NCI-H446 treated with DMSO at 0.1 percent for 48 hours (cell line): ENCODE measurements around the gene NDUFAB1.
"Not testable (repeated sequence)": the region's sequence is repeated elsewhere in the genome, so short reads cannot be mapped to it uniquely, and the experiment has no call there.

ENCODE experiments used
- DNase-seq: peaks from one replicate; lab custom pipeline; 2025; lab: John Stamatoyannopoulos, UW

NDUFAB1 gene

DNA sequence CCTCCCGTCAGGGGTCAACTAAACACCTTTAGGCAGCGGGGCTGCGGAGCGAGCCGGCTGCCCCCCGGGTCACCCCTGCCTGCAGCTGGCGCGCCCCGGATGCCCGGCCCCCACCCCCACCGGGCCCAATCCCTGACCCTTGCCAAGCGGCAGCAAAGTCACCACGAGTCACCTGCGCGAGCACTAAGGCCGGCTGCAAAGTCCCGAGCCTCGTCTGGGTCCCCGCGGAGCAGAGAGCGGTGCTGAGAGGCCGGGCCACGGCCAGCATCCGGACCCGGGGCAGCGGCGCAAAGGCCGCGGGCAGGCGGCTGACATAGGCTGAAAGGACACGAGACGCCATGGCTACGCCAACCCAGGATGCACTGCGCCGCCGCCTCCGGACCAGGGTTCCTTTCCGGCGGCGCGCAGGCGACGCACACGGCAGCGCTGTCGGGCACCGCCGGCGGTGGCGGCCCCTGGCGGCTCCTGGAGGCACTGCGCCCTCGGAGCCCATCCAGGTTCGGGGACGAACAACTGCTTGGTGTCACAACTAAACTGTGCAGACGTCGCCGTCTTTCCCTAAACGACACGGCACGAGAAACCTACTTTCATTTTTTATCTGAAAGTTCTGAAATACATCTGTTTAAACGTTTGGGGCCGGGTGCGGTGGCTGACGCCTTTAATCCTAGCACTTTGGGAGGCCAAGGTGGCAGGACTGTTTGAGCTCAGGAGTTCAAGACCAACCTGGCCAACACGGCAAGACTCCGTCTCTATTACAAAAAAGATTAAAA is at the start of gene NDUFAB1:
NDUFAB1 (minus strand) TSS at position 366 of the 770 bp plus-strand sequence; CDS start at position 340, 26 bp downstream.
- DNase-seq: peak; percentile 65

DNA sequence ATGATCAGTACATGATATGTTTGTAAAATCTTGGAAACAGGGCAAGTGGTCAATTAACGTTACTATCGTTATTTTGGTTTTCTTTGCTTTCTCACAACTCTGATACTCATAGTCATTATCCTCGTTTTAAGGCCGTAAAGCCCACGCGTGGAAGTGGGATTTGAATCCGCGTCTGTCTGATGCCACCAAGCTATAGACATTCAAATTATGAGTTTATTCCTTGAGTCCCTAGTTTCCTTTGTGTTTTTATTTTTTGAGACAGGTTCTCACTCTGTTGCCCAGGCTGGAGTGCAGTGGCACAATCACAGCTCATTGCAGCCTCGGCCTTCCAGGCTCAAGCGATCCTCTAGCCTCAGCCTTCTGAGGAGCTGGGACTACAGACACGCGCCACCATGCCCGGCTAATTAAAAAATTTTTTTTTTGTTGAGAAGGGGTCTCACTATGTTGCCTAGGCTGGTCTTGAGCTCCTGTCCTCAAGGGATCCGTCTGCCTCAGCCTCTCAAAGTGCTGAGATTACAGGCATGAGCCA is 46.2 kb upstream of the NDUFAB1 start:
- DNase-seq: no peak

DNA sequence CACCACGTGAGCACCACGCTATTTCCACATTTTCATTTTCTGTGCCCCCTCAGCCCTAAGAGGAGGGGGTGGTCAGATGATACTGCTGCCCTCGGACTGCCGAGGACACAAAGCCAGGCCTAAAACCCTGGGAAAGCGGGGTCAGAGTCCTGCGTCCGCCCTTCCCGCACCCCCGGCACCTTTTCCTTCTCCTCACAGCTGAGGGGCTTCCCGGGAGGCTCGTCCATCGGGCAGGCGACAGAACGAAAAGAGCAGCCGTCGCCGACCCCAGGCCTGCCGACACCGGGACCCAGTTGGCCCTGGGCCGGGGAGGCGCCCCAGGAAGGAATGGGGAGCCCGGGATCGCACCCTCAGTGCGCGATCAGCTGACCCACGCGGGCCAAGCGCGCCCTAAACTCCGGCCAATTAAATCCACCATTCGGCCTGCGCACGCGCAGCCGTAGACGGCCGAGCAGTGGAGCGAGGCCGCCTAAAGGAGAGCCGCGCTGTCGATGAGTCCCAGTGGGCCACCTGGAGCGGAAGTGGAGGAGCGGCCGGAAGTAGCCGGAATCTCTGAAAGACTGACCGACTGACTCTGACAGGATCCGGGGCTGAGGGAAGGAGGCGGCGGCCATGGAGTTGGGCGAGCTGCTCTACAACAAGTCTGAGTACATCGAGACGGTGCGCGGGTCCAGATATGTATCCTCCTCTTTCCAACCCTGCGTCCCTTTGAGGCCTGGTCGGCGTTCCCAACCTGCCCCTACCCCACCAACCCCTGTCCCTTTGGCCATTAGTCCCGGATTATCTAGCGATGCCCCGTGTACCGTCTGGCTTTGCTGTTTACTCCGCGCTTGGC is 45.0 kb upstream of the NDUFAB1 start, which contains the start of the genes DCTN5 and PALB2:
DCTN5 (plus strand) TSS at position 536 of the 835 bp plus-strand sequence; CDS start at position 613, 77 bp downstream.
PALB2 (minus strand) TSS at position 380 of the 835 bp plus-strand sequence; CDS start at position 227, 153 bp downstream.
- peak; percentile 81 for DNase-seq

DNA sequence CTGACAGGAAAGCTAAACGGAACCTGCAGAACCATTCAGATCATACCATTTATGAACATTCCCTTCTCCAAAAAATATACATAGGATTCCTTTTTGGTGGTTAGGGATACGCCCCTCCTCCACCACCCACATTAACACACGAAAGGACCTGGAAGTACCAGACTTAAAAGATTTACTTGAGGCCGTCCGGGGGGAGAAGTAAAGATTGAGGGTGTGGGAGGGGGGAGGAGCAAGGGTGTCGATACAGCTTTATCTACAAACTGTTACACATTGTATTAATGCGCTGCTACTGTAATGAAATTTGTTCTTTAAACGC is 44.5 kb upstream of the NDUFAB1 start:
- no peak for DNase-seq

DNA sequence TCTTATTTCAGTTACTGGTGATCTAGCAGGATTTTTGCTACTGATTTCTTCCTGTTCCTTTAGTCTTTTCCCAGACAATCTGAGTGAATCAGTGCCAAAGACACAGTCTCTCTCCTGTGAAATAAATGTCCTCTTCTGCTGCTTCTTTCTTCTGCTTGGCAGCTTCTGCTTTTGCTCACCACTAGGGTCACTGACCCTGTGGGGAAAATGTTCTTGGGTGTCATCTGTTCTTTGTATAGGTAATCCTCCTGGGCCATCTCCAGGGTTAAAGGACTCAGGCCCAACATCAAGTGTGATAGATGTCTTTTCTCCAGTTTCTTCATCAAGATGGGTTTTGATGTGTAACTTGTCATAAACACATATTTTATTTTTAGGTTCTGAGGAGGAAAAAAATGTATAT is 39.8 kb upstream of the NDUFAB1 start:
- no peak for DNase-seq

DNA sequence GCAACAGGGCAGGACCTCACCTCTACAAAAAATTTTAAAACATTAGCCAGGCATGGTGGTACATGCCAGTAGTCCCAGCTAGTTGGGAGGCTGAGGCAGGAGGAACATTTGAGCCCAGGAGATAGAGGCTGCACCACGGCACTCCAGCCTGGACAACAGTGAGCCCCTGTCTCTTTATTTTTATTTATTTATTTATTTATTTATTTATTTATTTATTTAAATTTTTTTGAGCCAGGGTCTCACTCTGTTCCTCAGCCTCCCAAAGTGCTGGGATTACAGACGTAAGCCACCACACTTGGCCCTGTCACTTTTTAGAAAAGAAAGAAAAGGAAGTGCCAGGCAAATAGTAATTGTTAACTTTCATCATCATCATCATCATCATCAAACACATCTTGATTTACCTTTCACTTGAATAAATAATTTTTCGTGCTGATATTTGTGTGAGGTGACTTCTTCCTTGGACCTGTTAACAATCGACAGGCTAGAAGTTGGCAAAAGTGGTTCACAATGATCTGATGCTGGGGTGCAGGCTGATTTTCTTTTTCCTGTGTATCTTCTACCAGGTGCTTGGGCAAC is 38.4 kb upstream of the NDUFAB1 start:
- DNase-seq: no peak

DNA sequence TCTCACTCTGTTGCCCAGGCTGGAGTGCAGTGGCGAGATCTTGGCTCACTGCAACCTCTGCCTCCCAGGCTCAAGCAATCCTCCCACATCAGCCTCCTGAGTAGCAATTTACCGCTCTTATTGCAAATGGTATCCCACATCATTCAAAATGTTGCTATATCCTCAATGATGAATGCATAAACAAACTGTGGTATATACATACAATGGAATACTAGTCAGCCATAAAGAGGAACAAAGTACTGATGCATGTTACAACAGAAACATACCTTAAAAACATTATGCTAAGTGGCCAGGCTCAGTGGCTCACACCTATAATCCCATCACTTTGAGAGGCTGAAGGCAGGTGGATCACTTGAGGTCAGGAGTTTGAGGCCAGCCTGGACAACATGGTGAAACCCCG is 35.8 kb upstream of the NDUFAB1 start:
- DNase-seq: not testable (repeated sequence)

DNA sequence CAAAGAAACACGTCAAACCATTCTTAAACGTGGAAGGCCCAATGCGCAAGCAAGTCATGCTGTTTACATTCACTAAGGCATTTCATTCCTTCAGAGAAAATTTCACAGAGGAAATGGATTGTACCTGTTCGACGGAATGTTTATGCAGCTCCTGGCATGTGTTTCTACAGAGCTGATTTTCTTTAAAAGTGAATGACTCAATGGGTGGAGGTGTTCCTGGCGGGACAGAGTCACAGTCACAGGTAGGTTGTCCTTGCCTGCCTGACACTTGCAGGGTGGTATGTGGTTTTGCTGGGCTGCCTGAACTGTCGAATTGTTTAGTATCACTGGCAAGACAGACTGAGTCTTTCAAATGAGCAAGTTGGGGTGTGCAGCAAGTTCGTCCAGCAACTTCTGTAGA is 33.4 kb upstream of the NDUFAB1 start:
- DNase-seq: no peak

DNA sequence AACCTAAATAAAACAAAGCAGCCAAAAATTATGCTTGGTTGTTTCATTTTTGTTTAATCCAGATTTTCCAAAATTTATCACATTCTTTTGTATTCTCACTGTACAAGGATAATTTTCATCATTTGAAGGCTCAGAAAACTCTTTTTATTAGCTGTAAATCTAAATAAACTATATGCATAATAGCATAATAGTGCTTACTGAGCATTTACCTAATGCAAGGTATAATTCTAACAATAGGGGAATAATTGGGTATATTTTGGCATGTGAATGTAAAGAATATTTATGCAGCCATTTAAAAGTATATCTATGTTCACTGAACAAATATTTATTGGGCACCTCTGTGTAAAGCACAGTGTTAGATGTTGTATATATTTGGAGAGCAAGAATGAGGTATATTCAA is 28.0 kb upstream of the NDUFAB1 start:
- DNase-seq: no peak

DNA sequence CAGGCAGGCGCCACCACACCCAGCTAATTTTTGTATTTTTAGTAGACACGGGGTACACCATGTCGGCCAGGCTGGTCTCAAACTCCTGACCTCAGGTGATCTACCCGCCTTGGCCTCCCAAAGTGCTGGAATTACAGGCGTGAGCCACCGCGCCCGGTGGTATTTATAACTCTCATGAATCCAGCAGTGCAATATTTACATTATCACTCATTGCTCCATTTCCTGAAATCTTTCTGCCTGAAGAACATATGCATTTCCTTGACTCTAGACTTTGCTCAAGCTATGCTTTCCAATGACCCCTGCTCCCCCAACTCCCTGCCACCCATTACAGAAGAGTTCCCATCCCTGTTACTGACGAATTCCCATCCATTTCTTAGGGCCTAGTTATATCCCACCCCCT is 19.7 kb upstream of the NDUFAB1 start:
- no peak for DNase-seq

DNA sequence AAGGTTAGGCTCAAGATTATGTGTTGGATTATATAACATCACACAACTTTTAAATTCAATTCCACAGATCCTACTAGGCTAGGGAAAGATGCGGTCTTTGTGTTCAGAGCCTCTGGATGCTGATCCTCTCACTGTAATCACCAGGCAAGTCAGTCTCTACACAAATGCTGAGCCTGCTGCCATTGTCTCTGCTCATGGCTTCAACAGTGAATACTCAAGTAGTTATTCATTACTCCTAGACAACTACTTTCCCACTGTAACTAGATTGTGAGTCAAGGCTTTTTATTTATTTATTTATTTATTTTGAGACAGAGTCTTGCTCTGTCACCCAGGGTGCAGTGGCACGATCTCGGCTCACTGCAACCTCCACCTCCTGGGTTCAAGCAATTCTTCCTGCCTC is 15.8 kb upstream of the NDUFAB1 start:
- DNase-seq: no peak

DNA sequence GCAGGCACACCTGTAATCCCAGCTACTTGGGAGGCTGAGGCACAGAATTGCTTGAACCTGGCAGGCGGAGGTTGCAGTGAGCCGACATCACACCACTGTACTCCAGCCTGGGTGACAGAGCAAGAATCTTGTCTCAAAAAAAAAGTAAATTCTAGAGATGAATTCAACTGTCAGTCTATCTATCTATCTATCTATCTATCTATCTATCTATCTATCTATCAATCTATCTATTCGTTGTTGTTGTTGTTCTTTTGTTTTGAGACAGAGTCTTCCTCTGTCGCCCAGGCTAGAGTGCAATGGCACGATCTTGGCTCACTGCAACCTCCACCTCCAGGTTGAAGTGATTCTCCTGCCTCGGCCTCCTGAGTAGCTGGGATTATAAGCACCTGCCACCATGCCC is 14.8 kb upstream of the NDUFAB1 start:
- not testable (repeated sequence) for DNase-seq

DNA sequence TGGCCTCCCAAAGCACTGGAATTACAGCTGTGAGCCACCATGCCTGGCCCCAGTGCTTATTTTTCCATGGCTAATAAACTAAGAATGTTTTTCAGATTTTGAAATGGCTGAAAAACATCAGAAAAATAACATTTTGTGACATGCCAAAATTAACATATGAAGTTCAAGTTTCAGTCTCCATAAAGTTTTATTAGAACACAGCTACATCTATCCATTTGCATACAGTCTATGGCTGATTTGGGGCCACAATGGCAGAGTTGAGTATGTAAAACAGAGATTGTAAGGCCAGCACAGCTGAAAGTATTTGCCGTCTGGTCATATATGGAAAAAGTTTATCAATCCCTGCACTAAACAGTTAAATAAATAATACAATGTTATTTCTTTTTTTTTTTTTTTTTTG is 13.8 kb upstream of the NDUFAB1 start:
- no peak for DNase-seq

DNA sequence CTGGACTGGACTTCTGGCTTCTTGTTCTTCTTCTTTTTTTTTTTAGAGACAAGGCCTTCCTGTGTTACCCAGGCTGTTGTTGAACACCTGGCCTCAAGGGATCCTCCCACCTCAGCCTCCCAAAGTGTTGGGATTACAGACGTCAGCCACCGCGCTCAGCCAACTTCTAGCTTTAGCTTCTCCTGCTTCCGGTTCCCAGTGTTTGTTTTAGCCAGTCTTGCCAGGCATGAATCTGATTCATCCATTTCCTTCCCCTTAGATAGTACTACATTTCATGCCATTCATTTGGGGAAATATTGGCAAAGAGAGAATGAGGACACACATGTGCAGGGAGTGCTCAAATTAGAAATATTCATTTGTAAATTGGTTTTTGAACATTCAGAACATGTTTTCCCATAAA is 12.1 kb upstream of the NDUFAB1 start:
- DNase-seq: no peak

DNA sequence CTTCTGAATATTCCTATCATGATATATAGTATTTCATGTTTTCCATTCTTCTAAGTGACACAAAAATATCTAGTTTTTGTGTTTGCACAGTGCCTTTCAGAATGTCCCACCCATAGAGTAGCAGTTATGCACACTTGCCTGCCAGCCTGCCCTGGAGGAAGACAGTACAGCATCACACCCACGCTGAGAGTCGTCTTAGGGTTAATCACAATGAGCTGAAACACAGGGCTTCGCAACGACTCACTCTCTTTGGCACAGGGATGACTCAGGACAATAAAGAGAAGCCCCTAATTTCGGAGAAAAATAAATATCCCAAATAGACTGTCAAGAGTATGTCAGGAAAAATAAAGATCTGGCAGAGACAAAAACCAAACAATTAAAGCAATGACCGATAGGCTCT is 11.6 kb upstream of the NDUFAB1 start:
- no peak for DNase-seq

DNA sequence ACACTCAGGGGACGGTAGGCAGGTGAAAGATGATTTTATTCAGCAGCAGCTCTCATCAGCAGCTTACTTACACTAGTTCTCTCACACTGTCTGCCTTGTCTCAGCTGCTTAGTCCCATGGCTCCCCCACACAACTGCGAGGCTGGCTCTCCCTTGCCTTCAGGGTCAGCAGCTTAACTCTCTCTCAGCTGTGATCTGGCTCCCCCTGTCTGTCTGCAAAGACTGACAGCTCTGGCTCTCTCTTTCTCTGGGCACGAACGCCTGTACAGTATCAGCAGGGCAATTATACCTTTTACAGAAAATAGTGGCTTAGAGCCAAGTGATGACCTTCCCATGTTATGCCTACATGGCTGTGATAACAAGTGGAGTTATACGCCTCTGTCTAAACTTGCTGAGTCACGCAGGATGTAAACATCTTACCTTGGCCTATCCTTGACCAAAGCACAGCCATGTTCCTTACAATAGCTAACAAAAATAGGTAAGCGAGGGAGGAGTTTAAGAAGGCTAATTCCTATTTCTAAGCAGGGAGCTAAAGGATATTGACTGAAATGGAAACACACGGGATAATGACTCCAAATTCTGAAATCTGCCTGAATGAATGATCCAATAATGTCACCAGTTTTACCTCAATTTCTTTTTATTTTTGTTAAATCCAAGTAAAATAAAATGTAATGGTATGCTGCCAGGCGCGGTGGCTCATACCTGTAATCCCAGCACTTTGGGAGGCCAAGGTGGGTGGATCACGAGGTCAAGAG is 1.1 kb upstream of the NDUFAB1 start:
- no peak for DNase-seq

DNA sequence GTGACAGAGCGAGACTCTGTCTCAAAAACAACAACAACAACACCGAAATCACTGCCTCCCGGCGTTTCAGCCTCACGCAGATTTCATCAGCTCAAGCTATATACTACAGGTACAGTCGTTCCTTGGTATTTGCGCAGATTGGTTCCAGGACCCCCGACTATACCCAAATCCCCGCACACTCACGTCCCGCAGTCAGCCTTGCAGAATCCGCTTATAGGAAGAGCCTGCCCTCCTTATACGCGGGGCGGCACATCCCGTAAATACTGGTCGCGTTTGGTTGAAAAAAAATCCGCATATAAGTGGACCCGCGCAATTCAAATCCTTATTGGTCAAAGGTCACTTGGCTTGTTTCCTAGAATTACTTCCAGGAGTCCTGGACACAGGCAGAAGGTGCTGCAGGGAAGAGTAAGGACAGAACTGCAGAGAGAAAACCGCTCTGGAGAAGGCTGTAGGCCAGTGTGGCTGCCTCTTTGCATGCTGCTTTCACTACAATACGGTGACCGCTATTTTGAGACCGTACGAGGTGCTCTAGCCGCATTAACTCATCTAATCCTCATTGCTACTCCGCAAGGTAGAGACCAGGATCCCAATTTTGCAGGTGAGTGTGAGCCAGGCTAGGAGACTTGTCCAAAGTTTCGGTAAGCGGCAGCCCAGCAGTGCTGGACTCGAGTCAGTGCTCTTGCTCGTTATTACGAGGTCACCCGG is 718 bp downstream of the NDUFAB1 start:
- no peak for DNase-seq

DNA sequence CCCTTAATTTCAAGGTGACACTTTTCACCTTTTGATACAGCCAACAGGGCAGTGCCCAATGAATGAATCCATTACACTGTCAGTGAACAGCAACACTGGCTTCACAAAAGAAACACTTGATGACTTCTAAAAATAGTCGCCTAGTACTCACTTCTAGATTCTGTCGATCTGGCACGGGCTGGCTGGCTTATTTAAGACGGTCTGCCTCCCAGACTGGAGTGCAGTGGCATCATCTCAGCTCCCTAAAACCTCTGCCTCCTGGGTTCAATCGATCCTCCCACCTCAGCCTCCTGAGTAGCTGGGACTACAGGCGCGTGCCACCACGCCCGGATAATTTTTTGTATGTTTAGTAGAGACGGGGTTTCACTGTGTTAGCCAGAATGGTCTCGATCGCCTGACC is 1.9 kb downstream of the NDUFAB1 start:
- no peak for DNase-seq

DNA sequence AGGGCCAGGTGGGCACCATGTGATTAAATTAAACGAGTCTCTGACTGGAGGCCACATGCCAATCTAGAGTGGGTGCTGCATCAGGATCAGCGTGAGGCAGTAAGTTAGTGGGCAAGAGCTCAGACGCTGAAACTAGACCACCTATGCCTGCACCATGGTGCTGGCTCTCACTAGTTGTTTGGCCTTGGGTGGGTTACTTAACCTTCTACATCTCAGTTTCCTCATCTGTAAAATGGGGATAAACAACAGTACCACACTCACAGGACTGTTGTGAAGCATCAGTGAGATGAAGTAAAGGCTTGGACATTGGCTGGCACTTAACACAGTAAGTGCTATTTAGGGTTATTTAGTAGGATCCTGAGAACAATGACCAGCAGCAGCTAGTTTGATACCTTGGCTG is 5.9 kb downstream of the NDUFAB1 start:
- no peak for DNase-seq

DNA sequence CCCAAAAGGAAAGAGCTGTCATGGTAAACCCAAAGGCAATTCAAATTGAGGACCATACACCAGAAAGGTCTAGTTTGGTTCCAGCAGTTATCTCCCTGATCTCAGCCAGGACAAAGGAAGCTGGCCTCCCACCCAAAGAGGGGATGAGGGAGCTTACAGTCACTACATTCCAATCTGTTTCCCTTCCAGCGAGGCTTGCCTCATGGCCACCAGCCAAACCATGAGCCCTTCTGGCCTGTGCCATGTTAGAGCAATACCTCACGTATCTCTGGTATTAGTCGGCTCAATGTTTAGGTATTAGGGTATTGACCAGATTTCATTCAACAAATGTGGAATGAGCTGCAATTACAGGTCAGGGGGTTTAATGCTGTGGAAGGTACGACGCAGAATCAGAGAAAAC is 8.4 kb downstream of the NDUFAB1 start:
- DNase-seq: no peak
